SU-DHL-6 (cell line): ENCODE results near the gene EDEM3.

Experiments used
- CTCF ChIP-seq: fragments of 200-600 bp; sonication (generic); IDR thresholded peaks from one replicate; pipeline ENCODE4 v1.5.1; 2017; ENCODE audit warnings: antibody characterized with exemption, mild to moderate bottlenecking, low read length, moderate library complexity; ENCODE audit not compliant: insufficient read depth, poor library complexity, severe bottlenecking
- EZH2phosphoT487 ChIP-seq: fragments of 200-600 bp; sonication (generic), shearing (Covaris generic); conservative IDR thresholded peaks from 2 replicates; pipeline ENCODE4 v1.6.1; 2018; ENCODE audit warnings: mild to moderate bottlenecking, antibody characterized with exemption, low read length, moderate library complexity, mixed read lengths

GRCh38 chr1:184773762-184774320, 19.2 kb upstream of the EDEM3 start:
- TF ChIP-seq CTCF: no peak
- no peak for TF ChIP-seq EZH2phosphoT487
